GM21786 (cell line): ENCODE measurements around the gene CDH13.

Source experiments
- ATAC-seq: cut with Tn5 transposase; IDR thresholded peaks from one replicate; pipeline ENCODE4 v1.9.1; 2021; ENCODE audit not compliant: unreplicated experiment

Gene CDH13

DNA sequence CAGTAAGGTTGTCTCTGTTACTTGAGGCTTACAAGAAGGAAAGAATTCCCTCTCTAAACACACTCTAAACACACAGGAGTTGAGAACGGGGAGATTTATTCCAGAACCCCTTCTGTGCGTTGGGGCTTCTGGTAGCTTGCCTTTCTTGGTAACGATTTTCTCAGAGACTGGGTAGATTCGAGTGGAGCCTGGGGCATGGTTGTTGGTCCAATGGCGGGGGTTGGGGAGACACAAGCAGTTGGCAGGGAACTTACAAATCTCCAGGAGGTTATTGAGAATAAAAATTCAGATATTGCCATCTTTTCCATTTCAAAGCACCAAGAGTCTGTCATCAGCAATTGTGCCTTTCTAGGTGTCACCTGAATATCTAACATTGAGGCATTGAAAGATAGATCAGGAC is 251.7 kb downstream of the CDH13 start:
- no peak for ATAC-seq

DNA sequence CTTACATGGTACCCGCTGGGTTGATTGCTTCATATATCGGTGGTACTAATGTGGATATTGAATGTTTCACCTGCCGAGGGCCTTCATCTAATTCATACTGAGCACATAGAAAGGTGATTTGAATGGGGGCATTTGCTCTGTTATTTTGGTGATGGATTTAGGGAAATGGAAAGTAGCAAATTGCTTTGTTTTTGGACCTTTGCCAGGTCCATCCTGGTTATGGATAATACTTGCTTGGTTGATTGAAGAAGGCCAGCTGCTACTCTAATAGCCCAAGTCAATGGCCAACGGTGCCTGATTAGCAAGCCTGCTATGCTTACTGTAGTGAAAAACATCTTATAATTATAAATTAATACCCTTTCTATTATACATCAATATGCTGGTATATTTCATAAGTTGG is 253.6 kb downstream of the CDH13 start:
- ATAC-seq, result no peak

DNA sequence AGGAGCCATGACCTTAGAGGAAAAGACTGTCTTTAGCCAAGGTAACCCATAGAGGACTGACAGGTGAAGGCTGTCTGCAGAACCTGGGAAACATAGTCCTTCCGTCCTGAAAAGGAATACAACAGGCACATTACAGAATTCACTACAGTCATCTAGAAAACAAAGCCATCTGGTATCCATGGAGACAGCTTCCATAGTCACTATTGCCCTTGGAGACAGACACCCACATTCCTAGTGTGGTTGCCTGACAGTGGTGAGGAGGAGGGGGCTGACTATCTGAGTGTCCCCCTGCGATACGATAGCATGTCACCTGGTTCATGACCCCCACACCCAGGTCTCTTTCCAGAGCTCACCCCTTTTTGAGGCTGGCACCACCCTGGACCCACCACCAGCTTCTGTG is 254.7 kb downstream of the CDH13 start:
- no peak for ATAC-seq

DNA sequence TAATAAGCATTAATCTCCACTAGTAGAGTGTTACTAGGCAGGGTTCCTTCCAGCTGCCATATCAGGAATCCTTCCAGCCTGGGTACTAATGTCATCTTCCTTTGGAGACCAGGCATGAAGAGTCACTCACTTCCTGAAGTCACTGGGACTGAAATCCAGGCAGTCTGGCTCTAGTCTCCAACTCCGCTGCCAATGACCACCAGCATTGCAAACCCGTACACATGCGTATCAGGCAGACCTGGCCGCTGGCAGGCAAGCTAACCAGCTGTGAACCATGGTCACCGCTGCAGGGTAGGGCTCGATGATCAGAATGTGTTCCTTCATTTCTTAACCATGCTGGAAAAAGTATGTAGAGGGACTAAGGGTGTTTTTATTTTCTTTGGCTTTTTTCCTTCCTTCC is 255.5 kb downstream of the CDH13 start:
- no peak for ATAC-seq

DNA sequence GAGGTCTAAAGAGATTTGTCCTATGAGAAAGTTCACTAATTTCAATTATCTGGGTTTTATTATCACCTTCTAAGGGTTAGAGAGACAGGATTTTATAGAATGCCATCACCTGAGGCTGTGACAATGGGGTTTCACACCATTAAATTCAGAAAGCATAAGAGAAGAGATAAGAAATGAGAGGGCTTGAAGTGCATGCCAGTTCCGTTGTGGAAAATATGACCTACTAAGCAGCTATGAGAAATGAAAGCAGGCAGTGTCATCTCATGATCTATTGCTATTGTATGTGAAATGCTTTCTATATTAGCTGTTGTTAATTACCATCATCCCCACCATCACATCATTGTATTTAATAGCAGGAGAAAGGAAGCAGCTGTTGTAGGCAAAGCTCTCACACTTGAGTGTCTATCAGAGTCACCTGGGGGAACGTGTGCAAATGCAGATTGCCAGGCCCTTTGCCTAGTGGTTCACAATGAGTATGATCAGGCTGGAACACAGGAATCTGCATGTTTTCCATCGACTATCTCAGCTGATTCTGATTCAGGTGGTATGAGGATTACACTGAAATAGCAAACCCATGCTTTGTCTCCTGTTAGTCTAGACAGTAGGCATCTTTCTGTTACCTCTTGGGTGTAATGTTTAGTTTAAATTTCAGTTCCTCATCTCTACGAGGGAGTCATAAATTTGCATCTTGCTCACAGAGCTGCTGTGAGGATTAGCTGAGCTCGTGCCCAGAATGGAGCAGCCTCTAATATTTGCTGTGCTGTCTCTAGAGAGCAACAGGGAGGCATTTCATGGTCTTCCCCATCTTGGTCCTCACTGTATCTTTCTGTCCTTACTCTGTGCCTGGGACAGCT is 256.4 kb downstream of the CDH13 start:
- no peak for ATAC-seq

DNA sequence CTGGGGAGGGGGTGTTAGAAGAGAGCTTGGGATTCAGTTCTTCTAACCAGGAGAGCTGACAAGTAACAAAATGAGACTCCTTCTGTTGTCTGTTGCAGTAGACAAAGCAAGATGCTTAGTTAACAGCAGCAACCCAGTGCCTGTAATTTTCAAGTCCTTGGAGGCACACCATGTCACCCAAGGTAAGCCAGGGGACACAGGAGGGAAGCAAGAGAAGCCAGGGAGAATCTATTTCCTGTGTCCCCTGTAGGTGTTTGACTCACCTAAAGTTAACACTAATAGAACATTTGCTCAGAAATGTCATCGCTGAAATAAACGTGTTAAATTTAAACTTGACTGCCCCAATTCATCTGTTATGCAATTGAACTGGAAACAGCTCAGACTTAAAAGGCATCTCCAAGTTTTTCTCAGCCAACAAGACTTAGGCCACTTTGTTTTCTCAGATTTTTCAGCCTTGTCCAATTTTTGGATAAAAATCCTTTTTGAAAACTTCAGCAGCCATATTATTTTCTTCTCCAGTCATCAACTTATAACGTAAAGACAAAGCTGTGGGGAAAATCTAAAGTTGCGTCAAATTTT is 257.6 kb downstream of the CDH13 start:
- ATAC-seq, result no peak

DNA sequence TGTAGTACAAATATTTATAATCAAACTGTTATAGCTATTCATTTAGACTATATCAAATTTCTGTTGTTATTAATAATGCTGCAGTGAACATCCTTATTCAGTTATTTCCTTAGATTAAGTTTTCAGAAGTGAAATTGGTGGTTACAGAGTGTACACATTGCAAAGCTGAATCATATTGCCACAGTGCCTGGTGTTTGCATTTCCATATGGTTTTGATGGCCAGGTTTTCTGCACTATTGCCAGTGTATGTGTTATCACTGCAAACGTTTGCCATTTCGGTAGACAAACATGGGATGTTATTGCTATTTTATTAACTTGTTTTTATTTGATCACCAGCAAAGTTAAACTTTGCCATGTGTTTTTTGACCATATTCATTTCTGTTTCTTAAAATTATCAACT is 259.4 kb downstream of the CDH13 start:
- no peak for ATAC-seq

DNA sequence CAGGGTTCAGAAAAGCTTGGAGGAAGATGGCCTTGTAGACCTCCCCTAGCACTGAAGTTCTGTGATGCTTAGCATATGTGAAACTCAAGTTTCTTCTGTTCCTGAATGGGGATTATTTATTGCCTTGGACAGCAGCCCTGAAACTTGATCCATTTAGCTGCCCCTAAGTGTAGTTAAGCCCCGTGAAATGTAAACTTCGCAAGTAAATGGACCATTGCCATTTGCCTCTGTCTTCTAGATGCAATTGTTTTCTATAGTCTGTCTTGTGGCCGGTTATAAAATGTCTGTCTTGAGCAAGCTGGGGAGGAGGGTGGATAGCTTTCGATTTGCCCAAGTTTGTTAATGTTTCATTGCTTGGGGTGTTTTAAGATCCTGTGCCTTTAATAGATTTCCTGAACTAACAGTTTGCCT is 261.8 kb downstream of the CDH13 start:
- ATAC-seq, result no peak

DNA sequence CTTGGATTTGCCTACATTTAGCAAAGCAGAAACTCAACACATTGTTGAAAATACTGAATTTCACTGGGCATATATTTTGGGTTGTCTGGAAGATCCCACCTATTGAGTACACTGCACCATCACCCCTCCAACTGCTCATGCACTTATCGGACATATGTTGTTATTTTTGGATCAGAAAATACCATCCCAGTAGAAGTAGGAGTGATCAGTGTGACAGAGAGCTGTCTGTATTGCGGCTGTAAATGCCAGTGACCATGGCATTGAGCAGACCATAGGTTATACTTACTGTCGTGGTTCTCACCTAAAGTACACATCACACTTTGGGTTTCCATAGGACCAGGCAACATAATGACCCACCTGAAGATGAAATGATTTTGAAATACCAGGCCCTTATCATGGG is 264.7 kb downstream of the CDH13 start:
- no peak for ATAC-seq

DNA sequence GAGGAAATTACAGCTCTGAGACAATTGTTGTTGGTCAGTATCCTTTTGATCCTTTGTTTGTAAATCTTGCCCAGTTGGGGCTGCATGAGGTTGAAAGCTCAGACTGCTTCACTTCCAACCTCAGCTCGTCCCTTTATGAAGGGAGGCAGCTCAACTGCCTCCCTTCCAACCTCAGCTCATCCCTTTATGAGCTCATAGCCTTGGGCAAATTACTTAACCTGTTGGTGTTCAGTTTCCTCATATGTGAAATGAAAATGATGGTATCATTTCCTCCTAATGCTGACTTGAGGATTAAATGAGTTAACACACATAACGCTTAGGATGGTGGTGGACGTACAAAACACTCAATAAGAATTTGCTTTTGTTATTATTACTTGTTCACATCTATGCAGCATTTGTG is 265.1 kb downstream of the CDH13 start:
- ATAC-seq, result no peak

DNA sequence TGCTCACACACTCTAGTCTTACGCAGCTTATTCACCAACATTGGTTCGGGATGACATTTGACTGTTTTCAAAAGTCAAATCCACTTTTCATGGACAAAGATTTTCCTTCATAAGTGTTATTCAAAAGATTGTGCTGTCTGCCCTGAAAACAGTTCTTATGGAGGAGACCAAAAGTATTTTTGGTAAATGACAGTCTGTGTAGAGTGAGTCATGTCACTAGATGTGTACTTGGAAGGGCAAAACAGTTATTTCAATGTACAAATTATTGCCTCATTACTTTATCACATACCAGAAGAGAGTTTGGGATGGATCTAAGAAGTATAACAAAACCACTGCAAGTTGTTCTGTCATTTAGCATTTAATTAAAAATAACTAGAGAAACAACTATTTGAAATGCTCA is 265.6 kb downstream of the CDH13 start:
- ATAC-seq, result no peak

DNA sequence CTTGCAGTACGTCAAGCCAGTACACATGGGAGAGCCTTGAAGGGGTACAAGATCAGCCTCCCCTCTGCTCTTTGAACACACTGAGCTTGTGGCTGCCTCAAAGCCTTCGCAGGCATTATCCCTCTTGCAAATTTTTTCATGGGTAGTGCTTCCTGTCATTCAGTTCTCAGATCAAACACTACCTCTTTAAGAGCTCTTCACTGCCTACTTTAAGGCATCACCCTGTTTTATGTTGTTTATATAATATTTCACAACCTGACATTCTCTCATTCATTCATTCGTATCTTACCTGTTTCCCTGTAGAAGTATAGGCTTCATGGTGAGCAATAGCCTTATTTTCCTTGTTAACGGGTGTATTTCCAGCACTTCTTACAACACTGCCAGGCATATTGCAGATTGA is 269.1 kb downstream of the CDH13 start:
- no peak for ATAC-seq

DNA sequence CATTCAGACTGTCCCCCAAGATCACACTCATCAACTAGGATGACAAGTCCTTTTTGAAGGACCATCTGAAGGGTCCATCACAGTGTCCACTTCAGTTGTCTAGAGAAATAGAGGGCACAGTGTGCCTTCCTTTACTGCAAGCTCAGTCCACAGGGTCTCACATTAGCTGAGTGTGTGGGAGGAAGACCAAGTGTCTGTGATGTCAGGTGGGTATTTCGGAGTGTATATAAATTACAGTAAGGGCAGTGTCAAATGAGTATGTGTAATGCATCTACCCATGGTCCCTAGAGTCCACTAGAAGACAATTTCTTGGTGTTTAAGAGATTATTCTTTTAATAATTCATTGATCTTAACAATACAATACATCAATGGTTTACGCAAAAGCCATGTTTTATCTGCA is 272.2 kb downstream of the CDH13 start:
- ATAC-seq, result no peak

DNA sequence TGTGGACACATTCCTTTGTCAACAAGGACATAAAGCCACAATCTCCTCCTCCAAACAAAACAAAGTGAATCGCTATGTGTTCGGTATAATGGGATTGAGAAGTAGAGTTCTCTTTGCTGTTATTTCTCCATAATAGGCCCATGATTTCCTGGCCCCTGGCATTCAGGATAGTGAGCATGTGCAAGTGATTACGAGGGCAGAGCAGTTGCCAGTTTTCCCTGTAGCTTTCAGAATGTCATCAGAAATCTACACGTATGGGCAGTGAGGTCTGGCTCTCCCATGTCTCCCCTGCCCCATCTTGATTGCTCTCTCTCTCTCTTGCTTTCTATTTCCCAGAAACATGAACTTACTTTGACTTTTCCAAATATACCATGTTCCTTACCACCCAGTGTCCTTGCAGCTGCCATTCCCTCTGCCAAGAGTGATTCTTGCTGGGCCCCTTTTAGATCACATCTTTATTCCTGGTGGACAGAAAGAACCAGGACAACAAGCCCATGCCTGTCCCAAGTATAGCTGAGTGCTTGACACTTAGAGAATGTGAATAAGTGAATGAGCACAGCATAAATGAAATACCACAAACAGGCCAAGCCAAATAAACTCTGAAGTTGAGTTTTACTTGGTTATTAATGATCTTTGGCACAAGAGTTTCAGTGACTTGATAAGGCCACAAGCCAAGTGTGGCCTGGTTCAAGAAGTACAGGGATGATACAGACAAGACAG is 273.1 kb downstream of the CDH13 start:
- ATAC-seq, result no peak

DNA sequence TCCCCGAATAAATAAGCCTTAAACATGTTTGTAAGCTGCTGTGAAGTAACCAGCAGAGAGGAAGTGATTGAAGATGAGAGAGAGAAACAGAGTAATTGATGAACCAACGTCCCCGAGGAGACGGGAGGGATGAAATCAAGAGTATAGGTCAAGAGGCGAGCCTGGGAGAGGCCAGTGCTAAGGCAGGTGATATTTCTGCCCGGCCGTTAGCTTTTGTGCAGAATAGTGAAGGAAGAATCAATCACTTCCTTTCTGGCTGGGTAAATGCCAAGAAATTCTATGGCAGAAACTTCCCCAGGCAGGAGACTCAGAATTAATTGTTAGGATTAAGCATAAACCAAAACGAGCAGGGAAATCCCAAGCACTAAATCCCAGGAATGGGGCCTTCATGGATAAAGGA is 273.8 kb downstream of the CDH13 start:
- no peak for ATAC-seq

DNA sequence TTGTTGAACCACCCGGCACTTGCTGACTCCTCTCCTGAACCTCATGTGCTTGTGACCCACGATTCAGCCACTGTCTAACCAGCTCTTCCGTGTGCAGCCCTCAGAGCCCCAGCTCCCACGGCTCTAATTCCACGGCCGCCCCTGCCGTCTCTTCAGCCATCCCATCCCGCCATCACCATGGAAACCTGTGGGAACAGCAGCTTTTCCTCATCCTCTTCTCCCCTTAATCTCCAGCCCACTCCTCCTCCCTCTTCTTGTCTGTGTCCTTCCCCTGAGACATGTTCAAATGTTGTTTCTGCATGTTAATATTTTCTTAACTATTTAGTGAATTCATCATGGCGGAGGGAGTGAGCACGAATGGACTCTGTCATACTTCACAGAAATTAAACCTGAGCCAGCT is 285.2 kb downstream of the CDH13 start:
- no peak for ATAC-seq

DNA sequence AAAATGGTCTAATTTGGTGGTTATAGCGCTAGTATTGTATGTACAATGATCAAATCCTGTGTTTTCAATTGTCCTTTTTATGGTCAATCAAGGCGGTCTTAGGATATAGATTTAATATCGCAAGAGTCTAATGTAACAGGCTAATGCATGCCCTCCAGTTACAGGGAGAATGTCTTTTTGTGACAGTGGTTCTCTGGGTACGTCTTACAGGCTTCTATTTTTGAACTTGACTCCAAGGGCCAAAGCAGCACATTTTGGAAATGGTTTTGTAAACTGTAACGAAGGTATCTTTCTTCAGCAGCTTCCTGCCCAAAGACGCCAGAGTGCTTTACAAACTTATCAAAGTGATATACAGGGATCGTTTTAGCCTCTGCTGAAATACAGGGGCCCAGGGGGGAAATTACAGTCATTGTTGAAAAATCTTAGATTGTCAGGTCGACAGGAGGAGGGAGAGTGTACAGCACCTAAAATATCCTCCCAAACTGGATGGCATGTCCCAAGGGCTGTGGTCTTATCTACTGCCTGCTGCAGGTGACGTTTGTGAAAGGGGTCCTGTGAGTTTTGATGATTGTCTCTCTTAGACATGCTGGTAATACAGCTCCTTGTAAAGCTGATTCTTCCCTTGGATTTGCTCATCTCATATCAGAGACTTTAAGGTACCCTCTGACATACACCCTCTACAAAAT is 288.5 kb downstream of the CDH13 start:
- ATAC-seq, result no peak

DNA sequence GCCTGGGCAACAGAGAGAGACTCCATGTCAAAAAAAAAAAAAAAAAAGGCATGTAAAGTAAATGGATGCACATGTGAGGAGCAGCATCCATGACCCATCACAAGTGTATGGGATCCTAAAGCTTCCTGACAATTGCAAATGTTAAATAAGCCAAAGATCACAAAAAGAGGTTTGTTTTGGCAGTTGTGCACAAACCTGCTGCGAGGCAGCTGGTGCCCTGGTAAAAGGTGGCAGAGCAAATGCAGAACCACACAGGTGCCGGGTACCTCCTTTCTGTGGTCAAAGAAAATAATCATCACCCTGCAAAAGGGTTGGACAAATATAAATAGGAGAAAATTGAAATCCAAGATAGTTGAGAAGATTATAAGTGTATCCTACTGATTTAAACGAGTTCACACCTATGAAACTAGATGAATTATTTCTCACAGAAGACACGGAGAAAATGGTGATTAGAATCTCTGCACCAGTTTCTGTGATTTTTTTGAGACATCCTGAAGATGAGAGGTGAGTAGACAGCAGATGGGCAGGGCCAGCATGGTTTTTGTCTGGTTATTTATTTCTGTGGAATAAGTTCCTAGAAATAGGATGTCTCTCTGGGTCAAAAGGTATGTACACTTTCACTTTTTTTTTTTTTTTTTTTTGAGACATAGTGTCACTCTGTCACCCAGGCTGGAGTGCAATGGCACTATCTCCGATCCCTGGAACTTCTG is 291.3 kb downstream of the CDH13 start:
- ATAC-seq, result no peak

DNA sequence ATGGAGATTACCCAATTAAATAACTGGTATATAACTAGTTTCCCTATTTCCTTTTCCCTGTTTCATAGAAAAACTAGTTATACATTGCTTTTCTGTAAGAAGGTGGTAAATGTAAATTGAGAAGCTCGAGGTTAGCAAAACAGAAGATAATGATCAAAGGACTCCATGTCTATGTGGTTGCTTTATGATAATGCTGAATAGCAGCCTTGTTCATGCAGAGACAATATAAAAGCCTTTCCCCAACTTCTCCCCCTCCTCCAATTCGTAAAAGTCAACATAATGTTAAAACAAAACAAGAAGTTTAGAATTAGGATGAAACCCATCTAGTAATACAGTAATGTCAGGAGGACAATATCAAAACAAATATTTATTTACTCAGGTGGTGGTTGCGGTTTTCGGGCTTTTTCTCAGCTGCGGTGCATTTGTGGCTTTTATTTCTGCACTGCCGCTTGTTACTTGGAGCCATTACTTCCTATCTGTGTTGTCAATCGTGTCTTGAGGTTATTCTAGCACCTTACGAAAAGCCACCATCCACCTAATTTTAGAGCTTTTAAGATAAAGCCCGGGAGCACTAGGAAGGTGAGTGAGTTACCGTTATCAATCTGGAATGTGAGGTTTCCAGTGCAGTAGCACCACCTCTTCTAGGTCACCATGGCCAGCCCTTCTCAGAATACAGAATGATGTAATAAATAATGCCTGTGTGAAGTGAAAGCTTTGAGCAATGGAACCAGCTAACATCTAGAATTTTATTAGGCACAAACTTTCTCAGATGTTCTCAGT is 297.5 kb downstream of the CDH13 start:
- no peak for ATAC-seq

DNA sequence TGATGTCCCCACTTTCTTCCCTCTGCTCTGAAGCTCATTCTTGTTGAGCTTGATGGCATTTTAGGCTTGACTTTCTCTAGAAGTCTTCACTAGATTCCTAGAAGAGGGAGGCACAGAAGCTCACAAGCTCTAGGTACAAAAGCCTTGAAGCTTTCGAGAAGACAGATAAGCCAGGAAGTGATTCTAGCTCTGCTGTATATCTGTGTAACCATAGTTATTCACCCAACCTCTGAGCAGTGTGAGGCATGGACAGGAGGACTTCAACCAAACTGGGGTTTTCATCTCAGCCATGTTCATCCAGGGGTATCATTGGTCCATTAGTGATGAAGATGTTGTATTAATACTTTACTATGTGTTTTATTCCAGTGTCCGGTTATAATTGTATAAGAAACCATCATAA is 299.7 kb downstream of the CDH13 start:
- ATAC-seq, result no peak
